ENCODE results near the gene DNAJC11.
"Not testable (repeated sequence)": the region's sequence is repeated elsewhere in the genome, so short reads cannot be mapped to it uniquely, and the experiment has no call there.

DNAJC11 gene

DNA sequence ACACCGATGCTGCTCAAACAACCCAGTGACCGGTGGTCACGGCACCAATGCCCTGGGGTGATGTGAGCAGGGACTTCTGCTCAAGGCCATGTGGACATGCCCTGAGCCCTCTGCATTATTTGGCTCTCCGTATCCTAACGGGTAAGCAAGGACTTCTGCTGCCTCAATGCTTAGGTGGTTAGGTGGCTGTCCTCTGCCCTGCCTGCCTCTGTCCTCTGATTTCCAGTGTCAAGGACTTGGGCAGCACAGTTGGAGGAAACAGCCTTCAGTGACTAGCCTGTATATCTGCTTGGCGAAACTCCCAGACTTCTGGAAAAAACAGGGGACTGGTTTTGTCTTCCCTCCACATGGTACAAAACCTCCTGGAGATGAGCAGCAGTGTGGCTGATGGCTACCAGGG is 34.5 kb downstream of the DNAJC11 start:
- H3K4me3 ChIP-seq (ENCODE audit: low read depth, low read length) = no peak overlapping the region
- DNase-seq (ENCODE audit: low read depth) = no peak
- TF ChIP-seq, protein P1, sequence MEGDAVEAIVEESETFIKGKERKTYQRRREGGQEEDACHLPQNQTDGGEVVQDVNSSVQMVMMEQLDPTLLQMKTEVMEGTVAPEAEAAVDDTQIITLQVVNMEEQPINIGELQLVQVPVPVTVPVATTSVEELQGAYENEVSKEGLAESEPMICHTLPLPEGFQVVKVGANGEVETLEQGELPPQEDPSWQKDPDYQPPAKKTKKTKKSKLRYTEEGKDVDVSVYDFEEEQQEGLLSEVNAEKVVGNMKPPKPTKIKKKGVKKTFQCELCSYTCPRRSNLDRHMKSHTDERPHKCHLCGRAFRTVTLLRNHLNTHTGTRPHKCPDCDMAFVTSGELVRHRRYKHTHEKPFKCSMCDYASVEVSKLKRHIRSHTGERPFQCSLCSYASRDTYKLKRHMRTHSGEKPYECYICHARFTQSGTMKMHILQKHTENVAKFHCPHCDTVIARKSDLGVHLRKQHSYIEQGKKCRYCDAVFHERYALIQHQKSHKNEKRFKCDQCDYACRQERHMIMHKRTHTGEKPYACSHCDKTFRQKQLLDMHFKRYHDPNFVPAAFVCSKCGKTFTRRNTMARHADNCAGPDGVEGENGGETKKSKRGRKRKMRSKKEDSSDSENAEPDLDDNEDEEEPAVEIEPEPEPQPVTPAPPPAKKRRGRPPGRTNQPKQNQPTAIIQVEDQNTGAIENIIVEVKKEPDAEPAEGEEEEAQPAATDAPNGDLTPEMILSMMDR (IDR thresholded peaks at IDR 0.05; ENCODE audit: insufficient read depth, low read depth, low read length, missing control alignments) = no peak

DNA sequence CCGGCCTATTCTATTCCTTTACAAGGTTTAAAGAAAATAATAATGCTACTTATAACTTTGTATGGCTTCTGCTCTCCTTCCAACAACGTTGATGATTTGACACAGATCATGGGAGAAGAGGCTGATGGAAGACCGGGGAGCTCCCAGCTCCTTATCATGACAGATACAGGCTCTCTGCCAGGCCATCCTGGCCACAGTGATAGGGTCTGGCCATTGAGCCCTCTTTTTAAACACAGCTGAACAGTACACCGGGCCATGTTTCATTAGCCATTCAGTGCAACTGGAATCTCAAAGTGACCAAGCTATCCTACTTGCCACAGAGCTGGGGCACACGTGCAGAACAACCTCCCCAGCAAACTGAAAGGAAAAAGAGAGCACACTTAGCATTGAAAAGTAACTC is 34.9 kb downstream of the DNAJC11 start:
- no peak overlapping the region for H3K4me3 ChIP-seq (ENCODE audit: low read depth, low read length)
- DNase-seq (ENCODE audit: low read depth) = no peak
- TF ChIP-seq, protein P1 (IDR thresholded peaks at IDR 0.05; ENCODE audit: insufficient read depth, low read depth, low read length, missing control alignments) = no peak

DNA sequence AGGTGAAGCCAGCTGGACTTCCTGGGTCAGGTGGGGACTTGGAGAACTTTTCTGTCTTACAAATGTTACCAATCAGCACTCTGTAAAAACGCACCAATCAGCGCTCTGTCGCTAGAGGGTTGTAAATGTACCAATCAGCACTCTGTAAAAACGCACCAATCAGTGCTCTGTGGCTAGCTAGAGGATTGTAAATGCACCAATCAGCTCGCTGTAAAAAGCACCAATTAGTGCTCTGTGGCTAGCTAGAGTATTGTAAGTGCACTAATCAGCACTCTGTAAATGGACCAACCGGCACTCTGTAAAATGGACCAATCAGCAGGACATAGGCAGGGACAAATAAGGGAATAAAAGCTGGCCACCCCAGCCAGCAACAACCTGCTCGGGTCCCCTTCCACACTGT is 39.1 kb downstream of the DNAJC11 start:
- H3K4me3 ChIP-seq (ENCODE audit: low read depth, low read length); DNase-seq (ENCODE audit: low read depth): not testable (repeated sequence)

DNA sequence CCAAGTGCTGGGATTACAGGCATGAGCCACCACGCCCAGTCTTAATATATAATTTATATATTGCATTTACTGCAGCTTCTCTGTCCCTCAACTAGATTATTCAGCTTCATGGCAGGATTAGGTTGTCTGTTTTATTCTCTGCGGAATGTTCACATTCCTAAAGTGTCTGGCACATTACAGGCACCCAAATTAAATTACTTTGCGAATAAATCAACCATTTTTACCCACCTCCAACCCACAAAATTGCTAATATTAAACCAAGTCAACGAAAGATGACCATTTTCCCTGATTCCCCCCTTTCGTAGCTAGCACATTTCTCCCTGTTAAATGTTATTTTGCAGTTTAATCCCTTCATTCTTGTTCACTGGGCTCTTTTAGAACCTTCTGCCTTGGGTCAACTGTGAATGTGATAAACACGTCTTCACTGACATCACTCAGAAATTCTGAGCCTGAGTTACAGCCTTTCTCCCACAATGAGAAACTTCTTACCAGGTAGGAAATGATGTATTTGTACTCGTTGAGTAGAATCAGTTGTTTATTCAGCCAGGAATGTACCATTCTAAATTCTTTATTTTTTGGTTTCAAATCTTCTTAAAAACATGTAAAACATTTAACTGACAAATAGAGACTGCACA is 41.1 kb downstream of the DNAJC11 start:
- TF ChIP-seq, protein P1 (IDR thresholded peaks at IDR 0.05; ENCODE audit: insufficient read depth, low read depth, low read length, missing control alignments) = no peak
- no peak overlapping the region for H3K4me3 ChIP-seq (ENCODE audit: low read depth, low read length)
- DNase-seq (ENCODE audit: low read depth) = no peak

DNA sequence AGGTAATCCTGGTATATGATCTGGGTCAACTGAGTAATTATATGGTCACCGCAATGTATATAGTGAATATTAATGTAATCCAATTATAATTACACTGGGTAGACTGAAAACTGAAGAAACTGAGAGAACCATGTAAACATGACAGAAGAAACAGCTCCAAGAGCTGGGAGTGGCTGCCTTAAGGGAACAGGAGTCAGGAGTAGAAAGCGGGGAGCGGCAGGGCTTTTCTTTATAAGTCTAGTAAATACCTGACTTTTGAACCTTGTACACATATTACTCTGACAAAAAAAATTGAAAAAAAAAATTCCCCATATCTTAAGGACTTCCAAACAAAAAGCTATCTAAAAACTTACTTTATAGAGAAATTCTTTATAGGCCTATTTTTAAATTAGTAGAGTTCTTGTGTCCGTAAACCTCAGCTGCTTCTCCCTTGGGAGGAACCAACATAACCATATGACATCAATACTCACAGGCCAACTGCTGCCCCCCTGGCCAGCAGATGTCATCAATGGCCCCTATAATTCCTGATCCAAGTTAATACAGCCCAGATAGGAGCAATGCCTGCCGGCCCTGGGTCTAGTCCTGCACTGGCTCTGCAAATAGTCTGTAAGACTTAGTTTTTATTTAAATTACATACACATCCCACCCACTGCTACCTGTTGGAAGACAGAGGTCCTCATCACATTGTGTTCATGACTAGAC is 43.1 kb downstream of the DNAJC11 start:
- TF ChIP-seq, protein P1 (IDR thresholded peaks at IDR 0.05; ENCODE audit: insufficient read depth, low read depth, low read length, missing control alignments) = no peak

DNA sequence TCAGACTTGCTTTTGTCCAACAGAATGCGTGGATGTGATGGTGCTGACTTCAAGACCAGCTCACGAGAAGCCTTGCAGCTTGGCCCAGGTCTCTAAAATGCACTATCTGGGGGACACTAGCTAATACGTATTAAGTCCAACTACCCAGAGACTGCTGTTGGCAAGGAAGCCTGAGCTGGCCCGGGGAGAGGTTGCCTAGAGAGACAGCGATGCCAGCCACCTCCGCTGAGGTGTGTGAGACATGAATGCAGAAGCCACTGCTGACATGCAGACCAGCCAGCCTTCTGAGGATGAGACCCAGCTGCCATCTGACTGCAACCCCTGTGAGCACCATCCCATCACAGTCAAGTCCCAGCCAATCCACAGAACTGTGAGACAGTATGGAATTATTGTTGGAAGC is 44.5 kb downstream of the DNAJC11 start:
- no peak for DNase-seq (ENCODE audit: low read depth)
- no peak overlapping the region for H3K4me3 ChIP-seq (ENCODE audit: low read depth, low read length)
- TF ChIP-seq, protein P1 (IDR thresholded peaks at IDR 0.05; ENCODE audit: insufficient read depth, low read depth, low read length, missing control alignments) = no peak

More for the DNA sequence above, 43.1 kb downstream of the DNAJC11 start:
- no peak overlapping the region for H3K4me3 ChIP-seq (ENCODE audit: low read depth, low read length)
- no peak for DNase-seq (ENCODE audit: low read depth)

DNA sequence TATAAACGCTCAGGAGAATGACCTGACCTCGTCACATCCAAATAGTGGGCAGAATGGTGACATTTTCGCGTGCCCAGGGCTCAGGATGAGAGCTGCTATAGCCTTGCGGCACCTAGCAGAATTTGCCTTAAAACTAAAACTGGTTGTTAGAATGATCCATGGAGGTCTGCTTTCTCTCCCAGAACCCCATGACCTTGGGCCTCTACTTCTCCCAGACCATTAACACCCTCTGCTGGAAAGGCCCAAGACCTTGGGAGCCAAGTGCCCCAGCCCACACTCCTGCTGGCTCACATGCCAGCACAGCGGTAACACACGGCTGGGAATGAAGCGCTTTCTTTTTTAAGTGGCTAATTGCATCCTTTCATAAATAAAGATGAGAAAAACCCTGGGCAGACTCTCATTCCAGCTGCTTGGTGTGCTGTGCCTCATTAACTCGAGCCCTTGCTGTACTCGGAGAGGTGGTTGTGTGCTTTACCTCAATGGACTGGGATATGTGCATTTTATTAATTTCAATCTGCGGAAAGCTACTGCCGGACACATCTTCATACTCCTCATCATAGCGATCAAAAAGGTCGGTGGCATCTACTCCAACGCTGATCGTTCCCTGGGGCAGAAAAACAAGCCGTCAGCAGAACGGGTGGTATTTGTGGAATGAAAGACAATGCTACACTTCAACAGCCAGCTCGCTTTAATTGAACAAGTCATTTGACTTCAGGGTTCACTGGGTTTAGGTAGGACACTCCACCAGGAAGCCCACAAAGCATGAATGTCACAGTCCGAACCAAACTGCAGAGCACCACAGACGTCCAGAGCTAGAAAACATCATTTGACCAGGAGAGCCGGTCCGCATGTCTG is 48.0 kb downstream of the DNAJC11 start:
- TF ChIP-seq, protein P1 (IDR thresholded peaks at IDR 0.05; ENCODE audit: insufficient read depth, low read depth, low read length, missing control alignments) = no peak
- no peak overlapping the region for H3K4me3 ChIP-seq (ENCODE audit: low read depth, low read length)
- no peak for DNase-seq (ENCODE audit: low read depth)

Data from GM12865 (cell line).